CD4-positive, alpha-beta T cell (primary cell): ENCODE data around the gene UBA1. TPM values are rescaled to one million over a fixed set of nuclear protein-coding genes. Genes with fewer than 3 reads are reported as not detected.

Source experiments
- ATAC-seq: fragments of 200-7000 bp; cut with Tn5 transposase; one replicate; pipeline ENCODE4 v1.10.0; 2022; ENCODE audit warnings: mild to moderate bottlenecking; ENCODE audit not compliant: poor library complexity
- CTCF ChIA-PET: fragments of 350-600 bp; sonication (Branson Sonifier 250); formaldehyde crosslinking; loops from one replicate; lab custom pipeline; 2021; ENCODE audit warnings: antibody characterized with exemption, inconsistent platforms; lab: Charles Lee
- POLR2A ChIA-PET: fragments of 350-600 bp; sonication (Branson Sonifier 250); formaldehyde crosslinking; loops from one replicate; lab custom pipeline; 2021; ENCODE audit warnings: antibody characterized with exemption, inconsistent platforms; lab: Charles Lee
- DNase-seq, 14 experiments: peaks; one replicate each; pipeline ENCODE4 v3.0.0-alpha.2; 2013 to 2020; ENCODE audit warnings: mixed read lengths in 2 of 14
- H3K27ac ChIP-seq, 2 donors: one replicate each; pipeline versions ENCODE4 v1.5.1 to v1.7.0; 2013; ENCODE audit warnings: low read length in 2 of 2, low read depth in 1 of 2, mild to moderate bottlenecking in 1 of 2
- H3K27me3 ChIP-seq, 2 experiments: 1 replicate in 1 of 2; 2 replicates in 1 of 2; pipeline versions ENCODE4 v1.6.1 to v1.7.0; 2013; ENCODE audit warnings: low read length in 2 of 2, control low read depth in 1 of 2, mild to moderate bottlenecking in 1 of 2, moderate library complexity in 1 of 2; ENCODE audit not compliant: insufficient read depth in 2 of 2, control insufficient read depth in 1 of 2
- H3K36me3 ChIP-seq: one replicate; pipeline ENCODE4 v1.6.1; 2013; ENCODE audit warnings: low read length, control low read depth; ENCODE audit not compliant: insufficient read depth
- H3K4me1 ChIP-seq: one replicate; pipeline ENCODE4 v1.6.1; 2013; ENCODE audit warnings: low read length, control low read depth; ENCODE audit not compliant: insufficient read depth
- H3K4me3 ChIP-seq: one replicate; pipeline ENCODE4 v1.5.1; 2013; ENCODE audit warnings: mild to moderate bottlenecking, low read length, moderate library complexity
- H3K9me3 ChIP-seq, 2 experiments: 1 replicate in 1 of 2; 2 replicates in 1 of 2; pipeline versions ENCODE4 v1.6.1 to v1.7.0; 2013; ENCODE audit warnings: low read length in 2 of 2, mild to moderate bottlenecking in 2 of 2, control low read depth in 1 of 2, moderate library complexity in 1 of 2; ENCODE audit not compliant: control insufficient read depth in 1 of 2, insufficient read depth in 1 of 2
- H3K27ac Mint-ChIP-seq: one replicate; pipeline ENCODE4 v1.8.0; 2020; ENCODE audit warnings: mixed read lengths
- H3K27me3 Mint-ChIP-seq: one replicate; pipeline ENCODE4 v1.8.0; 2021; ENCODE audit warnings: mixed read lengths
- H3K36me3 Mint-ChIP-seq: one replicate; pipeline ENCODE4 v1.8.0; 2021; ENCODE audit warnings: low read depth, mixed read lengths
- H3K4me1 Mint-ChIP-seq: one replicate; pipeline ENCODE4 v1.8.0; 2021; ENCODE audit warnings: low read depth, mixed read lengths
- H3K4me3 Mint-ChIP-seq: one replicate; pipeline ENCODE4 v1.8.0; 2020; ENCODE audit warnings: mild to moderate bottlenecking, mixed read lengths
- H3K9me3 Mint-ChIP-seq: one replicate; pipeline ENCODE4 v1.8.0; 2020; ENCODE audit warnings: mixed read lengths
- intact Hi-C, 2 experiments: fragments of 100-400 bp; cut with DNase I in 1 of 2; cut with micrococcal nuclease in 1 of 2; formaldehyde crosslinking; loops; one replicate each; pipeline versions ENCODE4 v1.15.1 to v1.9.0; 2023 to 2025; cut with DNase I, micrococcal nuclease
- total RNA-seq, 174 experiments: library from RNA in 2 of 174; stranded (reverse) in 2 of 174; gene quantifications; one replicate each; pipeline ENCODE4 v1.2.3 and lab custom pipeline; 2021 to 2026
- TF ChIP-seq, protein P1 (sequence below): fragments of 200-600 bp; IDR thresholded peaks from one replicate; pipeline ENCODE4 v1.8.0; 2022; ENCODE audit warnings: antibody characterized with exemption, mild to moderate bottlenecking

The UBA1 gene
- total RNA-seq, 2 experiments from 2014 or later, result 70.0 to 72.1 TPM

DNA sequence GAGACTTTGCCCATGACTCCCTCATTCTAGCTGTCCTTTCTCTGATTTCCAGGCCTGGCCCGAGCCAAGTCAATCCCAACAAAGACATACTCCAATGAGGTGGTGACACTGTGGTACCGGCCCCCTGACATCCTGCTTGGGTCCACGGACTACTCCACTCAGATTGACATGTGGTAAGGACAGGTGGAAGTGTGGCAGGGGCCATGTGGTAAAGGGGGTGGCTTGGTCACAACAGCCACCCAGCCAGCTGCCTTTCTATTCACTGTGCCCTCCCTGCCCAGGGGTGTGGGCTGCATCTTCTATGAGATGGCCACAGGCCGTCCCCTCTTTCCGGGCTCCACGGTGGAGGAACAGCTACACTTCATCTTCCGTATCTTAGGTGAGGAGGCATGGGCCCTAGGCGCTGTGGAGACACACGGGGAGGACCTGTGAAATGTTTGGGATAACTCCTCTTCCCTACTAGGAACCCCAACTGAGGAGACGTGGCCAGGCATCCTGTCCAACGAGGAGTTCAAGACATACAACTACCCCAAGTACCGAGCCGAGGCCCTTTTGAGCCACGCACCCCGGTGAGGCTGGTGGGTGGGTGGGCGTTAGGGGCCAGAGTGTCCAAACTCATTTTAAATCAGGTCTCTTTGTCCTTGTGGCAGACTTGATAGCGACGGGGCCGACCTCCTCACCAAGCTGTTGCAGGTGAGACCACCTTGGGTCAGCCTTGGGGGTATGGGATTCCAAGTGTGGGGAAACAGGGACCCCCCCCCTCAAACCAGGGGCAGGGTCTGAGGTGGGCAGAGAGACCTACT is 33.1 kb downstream of the UBA1 start:
- Histone ChIP-seq H3K4me1 (no peaks in the 10 kb centered on the region), H3K27me3 (no peaks in the 10 kb centered on the region), H3K4me3 (no peak overlapping the region), H3K27ac (no peak overlapping the region), H3K9me3 (no peaks in the 10 kb centered on the region), H3K36me3 (peaks cover 56% of the 10 kb centered on the region)
- no peak for DNase-seq
- peaks cover 63% of the 10 kb centered on the region for H3K36me3 Mint-ChIP-seq
- intact Hi-C loops, result no loop called here
- H3K4me3 Mint-ChIP-seq, result no peak overlapping the region
- TF ChIP-seq, protein P1, sequence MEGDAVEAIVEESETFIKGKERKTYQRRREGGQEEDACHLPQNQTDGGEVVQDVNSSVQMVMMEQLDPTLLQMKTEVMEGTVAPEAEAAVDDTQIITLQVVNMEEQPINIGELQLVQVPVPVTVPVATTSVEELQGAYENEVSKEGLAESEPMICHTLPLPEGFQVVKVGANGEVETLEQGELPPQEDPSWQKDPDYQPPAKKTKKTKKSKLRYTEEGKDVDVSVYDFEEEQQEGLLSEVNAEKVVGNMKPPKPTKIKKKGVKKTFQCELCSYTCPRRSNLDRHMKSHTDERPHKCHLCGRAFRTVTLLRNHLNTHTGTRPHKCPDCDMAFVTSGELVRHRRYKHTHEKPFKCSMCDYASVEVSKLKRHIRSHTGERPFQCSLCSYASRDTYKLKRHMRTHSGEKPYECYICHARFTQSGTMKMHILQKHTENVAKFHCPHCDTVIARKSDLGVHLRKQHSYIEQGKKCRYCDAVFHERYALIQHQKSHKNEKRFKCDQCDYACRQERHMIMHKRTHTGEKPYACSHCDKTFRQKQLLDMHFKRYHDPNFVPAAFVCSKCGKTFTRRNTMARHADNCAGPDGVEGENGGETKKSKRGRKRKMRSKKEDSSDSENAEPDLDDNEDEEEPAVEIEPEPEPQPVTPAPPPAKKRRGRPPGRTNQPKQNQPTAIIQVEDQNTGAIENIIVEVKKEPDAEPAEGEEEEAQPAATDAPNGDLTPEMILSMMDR, result no peak
- CTCF ChIA-PET, result no interaction called here
- POLR2A ChIA-PET, result no interaction called here
- ATAC-seq, result no peak
- peaks cover 6% of the 10 kb centered on the region for H3K4me1 Mint-ChIP-seq
- H3K27ac Mint-ChIP-seq, result no peak overlapping the region
- H3K9me3 Mint-ChIP-seq, result no peaks in the 10 kb centered on the region
- no peaks in the 10 kb centered on the region for H3K27me3 Mint-ChIP-seq

DNA sequence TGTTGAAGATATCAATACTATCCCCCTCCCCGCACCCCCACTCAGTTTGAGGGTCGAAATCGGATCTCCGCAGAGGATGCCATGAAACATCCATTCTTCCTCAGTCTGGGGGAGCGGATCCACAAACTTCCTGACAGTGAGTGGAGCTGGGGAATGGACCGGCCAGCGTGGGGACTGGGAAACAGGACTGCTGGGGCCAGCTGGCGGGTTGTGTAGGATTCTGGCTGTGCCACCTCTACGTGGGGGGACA is 33.6 kb downstream of the UBA1 start:
- Histone ChIP-seq H3K27ac (no peak overlapping the region), H3K27me3 (no peaks in the 10 kb centered on the region), H3K4me1 (peaks cover 3% of the 10 kb centered on the region), H3K4me3 (no peak overlapping the region), H3K9me3 (no peaks in the 10 kb centered on the region), H3K36me3 (peaks cover 56% of the 10 kb centered on the region)
- intact Hi-C loops, result no loop called here
- Mint-ChIP-seq H3K27me3 (no peaks in the 10 kb centered on the region), H3K27ac (no peak overlapping the region), H3K4me3 (no peak overlapping the region), H3K36me3 (peaks cover 59% of the 10 kb centered on the region), H3K4me1 (peaks cover 6% of the 10 kb centered on the region), H3K9me3 (no peaks in the 10 kb centered on the region)
- ChIA-PET CTCF (no interaction called here), POLR2A (no interaction called here)
- DNase-seq (no peak), ATAC-seq (no peak)
- TF ChIP-seq, protein P1, result no peak

- Mint-ChIP-seq H3K4me1 (peaks cover 12% of the 10 kb centered on the region), H3K36me3 (peaks cover 65% of the 10 kb centered on the region), H3K4me3 (no peak overlapping the region), H3K27me3 (no peaks in the 10 kb centered on the region), H3K27ac (no peak overlapping the region), H3K9me3 (no peaks in the 10 kb centered on the region)
- no peak overlapping the region for H3K4me3 ChIP-seq
- no peak for DNase-seq
- H3K27ac ChIP-seq, result no peak overlapping the region
- no peak for ATAC-seq
- H3K4me1 ChIP-seq, result peaks cover 10% of the 10 kb centered on the region
- ChIA-PET CTCF (no interaction called here), POLR2A (interaction anchor here (1.0 to 2.0 kb wide), 2 partner anchors 9 to 11 kb away, joined by 3 to 9 read pairs; partner anchors contain the start of gene CDK16)
- intact Hi-C loops, result no loop called here
- H3K27me3 ChIP-seq, result no peaks in the 10 kb centered on the region
- TF ChIP-seq, protein P1, result no peak
- no peaks in the 10 kb centered on the region for H3K9me3 ChIP-seq
- H3K36me3 ChIP-seq, result peaks cover 49% of the 10 kb centered on the region
Observed at GRCh38 chrX:47228550-47229270, 35.1 kb downstream of the UBA1 start.
